ENCODE measurements around the gene ADGRL3. TPM values are rescaled to one million over a fixed set of nuclear protein-coding genes. Genes with fewer than 3 reads are reported as not detected.
A peak's percentile ranks its signal among the peaks of the same experiment; 100 is the strongest.
"Not testable (repeated sequence)": the region's sequence is repeated elsewhere in the genome, so short reads cannot be mapped to it uniquely, and the experiment has no call there.

Gene ADGRL3
- total RNA-seq, 2 experiments from 2014 or later: not detected

DNA sequence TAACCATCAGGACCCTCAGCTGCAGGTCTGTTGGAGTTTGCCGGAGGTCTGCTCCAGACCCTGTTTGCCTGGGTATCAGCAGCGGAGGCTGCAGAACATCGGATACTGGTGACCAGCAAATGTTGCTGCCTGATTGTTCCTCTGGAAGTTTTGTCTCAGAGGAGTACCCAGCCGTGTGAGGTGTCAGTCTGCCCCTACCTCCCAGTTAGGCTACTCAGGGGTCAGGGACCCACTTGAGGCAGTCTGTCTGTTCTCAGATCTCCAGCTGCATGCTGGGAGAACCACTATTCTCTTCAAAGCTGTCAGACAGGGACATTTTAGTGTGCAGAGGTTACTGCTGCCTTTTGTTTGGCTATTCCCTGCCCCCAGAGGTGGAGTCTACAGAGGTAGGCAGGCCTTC lies 559.8 kb downstream of the ADGRL3 start:
- DNase-seq; H3K27ac Mint-ChIP-seq; H3K4me1 Mint-ChIP-seq; H3K4me3 Mint-ChIP-seq; POLR2A ChIA-PET; H3K9me3 Mint-ChIP-seq (ENCODE audit: low read depth); H3K27me3 Mint-ChIP-seq; H3K36me3 Mint-ChIP-seq (ENCODE audit: low read depth); ATAC-seq; intact Hi-C loops (cut with DNase I, micrococcal nuclease): not testable (repeated sequence)
- CTCF ChIA-PET: interaction anchor here (1.0 kb wide), 1 partner anchor 18 kb away, joined by 3 read pairs; no protein-coding TSS in a partner anchor

DNA sequence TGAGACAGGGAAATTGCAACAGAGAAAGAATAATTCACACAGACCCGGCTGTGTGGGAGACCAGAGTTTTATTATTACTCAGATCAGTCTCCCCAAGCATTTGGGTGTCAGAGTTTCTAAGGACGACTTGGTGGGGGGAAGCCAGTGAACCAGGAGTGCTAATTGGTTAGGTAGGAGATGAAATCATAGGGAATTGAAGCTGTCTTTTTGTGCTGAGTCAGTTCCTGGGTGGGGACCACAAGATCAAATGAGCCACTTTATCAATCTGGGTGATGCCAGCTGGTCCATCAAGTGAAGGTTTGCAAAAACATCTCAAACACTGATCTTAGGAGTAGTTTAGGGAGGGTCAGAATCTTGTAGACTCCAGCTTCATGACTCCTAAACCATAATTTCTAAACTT lies 560.7 kb downstream of the ADGRL3 start:
- ChIA-PET POLR2A (no interaction called here), CTCF (interaction anchor here (1.0 kb wide), 1 partner anchor 19 kb away, joined by 3 read pairs; no protein-coding TSS in a partner anchor)
- intact Hi-C loops (cut with DNase I, micrococcal nuclease): no loop called here
- peaks cover 3% of the 10 kb centered on the region for H3K9me3 Mint-ChIP-seq (ENCODE audit: low read depth)
- H3K27me3 Mint-ChIP-seq: no peaks in the 10 kb centered on the region
- H3K4me3 Mint-ChIP-seq: no peak overlapping the region
- no peak overlapping the region for H3K27ac Mint-ChIP-seq
- no peaks in the 10 kb centered on the region for H3K4me1 Mint-ChIP-seq
- no peaks in the 10 kb centered on the region for H3K36me3 Mint-ChIP-seq (ENCODE audit: low read depth)
- DNase-seq: no peak
- ATAC-seq: no peak

DNA sequence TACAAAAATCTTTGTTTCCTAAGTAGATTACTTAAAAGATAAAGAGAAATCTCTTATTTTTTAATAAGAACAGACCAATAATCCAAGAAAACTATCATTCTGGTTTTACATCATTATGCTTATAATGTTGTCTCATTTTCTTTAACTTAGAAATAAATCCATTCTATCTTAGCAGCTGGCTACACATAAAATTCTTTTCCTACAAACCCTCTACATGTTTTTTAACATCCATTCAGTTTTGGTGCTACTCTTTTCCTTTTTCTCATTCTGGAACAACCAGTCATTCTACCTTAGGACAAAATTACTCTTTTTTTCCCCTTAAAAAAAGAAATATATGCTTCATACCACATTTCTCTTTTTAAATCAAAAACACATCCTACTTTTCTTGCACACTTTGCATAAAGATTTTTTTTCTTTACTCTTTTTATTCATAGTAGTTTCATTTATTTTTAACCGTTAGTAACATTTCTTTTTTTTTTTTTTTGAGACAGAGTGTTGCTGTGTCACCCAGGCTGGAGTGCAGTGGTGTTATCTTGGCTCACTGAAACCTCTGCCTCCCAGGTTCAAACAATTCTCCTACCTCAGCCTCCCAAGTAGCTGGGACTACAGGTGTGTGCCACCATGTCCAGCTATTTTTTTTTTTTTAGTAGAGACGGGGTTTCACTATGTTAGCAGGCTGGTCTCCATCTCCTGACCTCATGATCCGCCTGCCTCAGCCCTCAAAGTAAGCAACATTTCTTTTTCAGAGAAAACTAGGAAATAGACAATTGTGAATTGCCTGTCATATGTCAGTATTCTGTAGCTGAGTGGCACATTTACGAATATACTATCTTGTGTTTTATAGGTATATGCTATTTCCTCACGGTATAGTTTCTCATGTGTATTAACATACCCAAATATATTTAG lies 562.8 kb downstream of the ADGRL3 start:
- intact Hi-C loops (cut with DNase I, micrococcal nuclease): no loop called here
- H3K27me3 Mint-ChIP-seq: no peaks in the 10 kb centered on the region
- ChIA-PET CTCF (interaction anchor here (0.6 kb wide), 1 partner anchor 342 kb away, joined by 4 read pairs; no protein-coding TSS in a partner anchor), POLR2A (no interaction called here)
- no peaks in the 10 kb centered on the region for H3K4me1 Mint-ChIP-seq
- DNase-seq (no peak), ATAC-seq (no peak)
- no peaks in the 10 kb centered on the region for H3K36me3 Mint-ChIP-seq (ENCODE audit: low read depth)
- H3K27ac Mint-ChIP-seq: no peak overlapping the region
- H3K4me3 Mint-ChIP-seq: no peak overlapping the region
- H3K9me3 Mint-ChIP-seq (ENCODE audit: low read depth): peaks cover 3% of the 10 kb centered on the region

DNA sequence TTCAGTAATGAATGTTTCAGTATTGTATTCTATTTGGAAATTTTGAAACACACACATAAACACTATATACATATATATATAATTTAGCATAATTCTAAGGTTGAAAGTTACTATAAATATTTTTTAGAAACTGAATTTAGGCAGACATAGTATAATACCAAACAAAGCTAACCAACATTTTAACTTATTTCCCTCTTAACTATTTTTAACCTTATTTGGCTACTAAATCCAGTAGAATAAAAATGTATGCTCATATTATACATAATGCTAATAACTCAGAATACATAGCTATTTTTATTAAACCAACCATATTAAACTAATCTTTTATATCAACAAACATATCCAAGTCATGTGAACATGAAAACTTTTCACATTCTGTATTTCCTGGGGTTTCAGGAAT lies 563.6 kb downstream of the ADGRL3 start:
- peaks cover 3% of the 10 kb centered on the region for H3K9me3 Mint-ChIP-seq (ENCODE audit: low read depth)
- no peak for ATAC-seq
- POLR2A ChIA-PET: no interaction called here
- H3K4me3 Mint-ChIP-seq: no peak overlapping the region
- CTCF ChIA-PET: interaction anchor here (0.6 kb wide), 1 partner anchor 343 kb away, joined by 4 read pairs; no protein-coding TSS in a partner anchor
- no peaks in the 10 kb centered on the region for H3K36me3 Mint-ChIP-seq (ENCODE audit: low read depth)
- no peak overlapping the region for H3K27ac Mint-ChIP-seq
- no peaks in the 10 kb centered on the region for H3K27me3 Mint-ChIP-seq
- H3K4me1 Mint-ChIP-seq: no peaks in the 10 kb centered on the region
- intact Hi-C loops (cut with DNase I, micrococcal nuclease): no loop called here
- DNase-seq: no peak

DNA sequence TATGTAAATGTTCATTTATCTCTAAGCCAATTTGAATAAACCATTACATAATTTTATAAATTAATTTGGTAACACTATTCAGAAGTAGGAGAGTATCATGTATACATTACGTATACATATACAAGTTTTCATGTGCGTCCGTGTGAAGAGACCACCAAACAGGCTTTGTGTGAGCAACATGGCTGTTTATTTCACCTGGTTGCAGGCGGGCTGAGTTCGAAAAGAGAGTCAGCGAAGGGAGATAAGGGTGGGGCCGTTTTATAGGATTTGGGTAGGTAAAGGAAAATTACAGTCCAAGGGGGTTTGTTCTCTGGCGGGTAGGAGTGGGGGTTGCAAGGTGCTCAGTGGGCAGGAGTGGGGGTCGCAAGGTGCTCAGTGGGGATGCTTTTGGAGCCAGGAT lies 564.0 kb downstream of the ADGRL3 start:
- H3K4me3 Mint-ChIP-seq; intact Hi-C loops (cut with DNase I, micrococcal nuclease); H3K9me3 Mint-ChIP-seq (ENCODE audit: low read depth); H3K27ac Mint-ChIP-seq; H3K27me3 Mint-ChIP-seq; H3K36me3 Mint-ChIP-seq (ENCODE audit: low read depth); H3K4me1 Mint-ChIP-seq; ATAC-seq; POLR2A ChIA-PET; CTCF ChIA-PET; DNase-seq: not testable (repeated sequence)

DNA sequence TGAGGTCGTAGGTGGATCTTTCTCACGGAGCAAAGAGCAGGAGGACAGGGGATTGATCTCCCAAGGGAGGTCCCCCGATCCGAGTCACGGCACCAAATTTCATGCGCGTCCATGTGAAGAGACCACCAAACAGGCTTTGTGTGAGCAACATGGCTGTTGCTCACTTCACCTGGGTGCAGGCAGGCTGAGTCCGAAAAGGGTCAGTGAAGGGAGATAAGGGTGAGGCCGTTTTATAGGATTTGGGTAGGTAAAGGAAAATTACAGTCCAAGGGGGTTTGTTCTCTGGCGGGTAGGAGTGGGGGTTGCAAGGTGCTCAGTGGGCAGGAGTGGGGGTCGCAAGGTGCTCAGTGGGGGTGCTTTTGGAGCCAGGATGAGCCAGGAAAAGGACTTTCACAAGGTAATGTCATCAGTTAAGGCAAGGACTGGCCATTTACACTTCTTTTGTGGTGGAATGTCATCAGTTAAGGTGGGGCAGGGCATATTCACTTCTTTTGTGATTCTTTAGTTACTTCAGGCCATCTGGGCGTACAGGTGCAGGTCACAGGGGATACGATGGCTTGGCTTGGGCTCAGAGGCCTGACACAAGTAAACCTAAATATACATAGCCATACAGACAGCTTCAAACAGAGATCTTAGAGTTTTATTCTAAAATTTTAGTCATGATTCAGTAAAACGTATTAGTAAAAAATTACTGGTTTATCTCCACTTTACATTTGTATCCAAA lies 569.5 kb downstream of the ADGRL3 start:
- DNase-seq; CTCF ChIA-PET; H3K4me3 Mint-ChIP-seq; H3K27me3 Mint-ChIP-seq; POLR2A ChIA-PET; H3K9me3 Mint-ChIP-seq (ENCODE audit: low read depth); intact Hi-C loops (cut with DNase I, micrococcal nuclease); H3K36me3 Mint-ChIP-seq (ENCODE audit: low read depth); H3K27ac Mint-ChIP-seq; H3K4me1 Mint-ChIP-seq; ATAC-seq: not testable (repeated sequence)

DNA sequence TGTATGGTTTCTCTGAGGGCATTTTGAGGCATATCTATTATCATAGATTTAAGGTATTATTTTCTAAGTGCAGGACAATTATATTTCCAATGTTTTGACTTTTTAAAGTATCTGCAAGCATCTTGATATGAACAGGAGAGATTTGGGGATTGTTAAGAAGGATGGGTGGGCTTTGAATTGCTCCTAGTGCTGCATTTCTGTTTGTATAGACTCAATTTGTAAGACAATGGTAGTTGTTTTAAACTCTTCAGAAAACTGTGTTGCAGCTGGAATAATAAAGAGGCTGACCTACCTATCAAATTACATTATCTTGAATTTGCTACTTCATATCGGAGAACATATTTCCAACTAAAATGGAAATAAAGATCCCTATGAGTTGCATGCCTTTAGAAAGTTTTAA lies 570.3 kb downstream of the ADGRL3 start:
- intact Hi-C loops (cut with DNase I, micrococcal nuclease): no loop called here
- H3K36me3 Mint-ChIP-seq (ENCODE audit: low read depth): no peaks in the 10 kb centered on the region
- CTCF ChIA-PET: no interaction called here

DNA sequence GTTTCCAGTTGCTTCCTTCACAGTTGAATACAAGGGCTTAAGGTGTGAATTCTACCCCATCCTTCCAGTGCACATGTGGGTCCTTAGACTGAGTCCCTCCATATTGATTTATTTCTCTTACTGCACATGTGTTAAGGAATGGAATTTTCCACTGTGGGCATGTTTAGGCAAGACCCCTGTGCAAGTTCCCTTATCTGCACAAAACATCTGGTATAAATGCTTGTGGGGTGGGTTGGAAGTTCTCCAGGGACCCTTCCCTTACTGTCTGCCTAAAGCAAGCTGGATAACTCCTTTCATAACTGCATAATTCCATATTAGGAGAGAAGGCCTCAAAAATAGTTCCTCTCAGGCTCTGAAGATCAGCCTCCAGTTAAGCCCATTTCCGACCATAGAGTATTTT lies 570.9 kb downstream of the ADGRL3 start:
- ATAC-seq (no peak), DNase-seq (no peak)
- intact Hi-C loops (cut with DNase I, micrococcal nuclease): no loop called here
- Mint-ChIP-seq H3K27me3 (no peaks in the 10 kb centered on the region), H3K9me3 (ENCODE audit: low read depth) (peaks cover 13% of the 10 kb centered on the region), H3K36me3 (ENCODE audit: low read depth) (no peaks in the 10 kb centered on the region), H3K27ac (no peak overlapping the region), H3K4me3 (no peak overlapping the region), H3K4me1 (no peaks in the 10 kb centered on the region)
- POLR2A ChIA-PET: no interaction called here
- CTCF ChIA-PET: no interaction called here

More for the DNA sequence above, 570.3 kb downstream of the ADGRL3 start:
- no peaks in the 10 kb centered on the region for H3K27me3 Mint-ChIP-seq
- H3K9me3 Mint-ChIP-seq (ENCODE audit: low read depth): peaks cover 11% of the 10 kb centered on the region
- POLR2A ChIA-PET: no interaction called here
- H3K4me1 Mint-ChIP-seq: no peaks in the 10 kb centered on the region
- no peak overlapping the region for H3K27ac Mint-ChIP-seq
- DNase-seq (no peak), ATAC-seq (no peak)
- H3K4me3 Mint-ChIP-seq: no peak overlapping the region

DNA sequence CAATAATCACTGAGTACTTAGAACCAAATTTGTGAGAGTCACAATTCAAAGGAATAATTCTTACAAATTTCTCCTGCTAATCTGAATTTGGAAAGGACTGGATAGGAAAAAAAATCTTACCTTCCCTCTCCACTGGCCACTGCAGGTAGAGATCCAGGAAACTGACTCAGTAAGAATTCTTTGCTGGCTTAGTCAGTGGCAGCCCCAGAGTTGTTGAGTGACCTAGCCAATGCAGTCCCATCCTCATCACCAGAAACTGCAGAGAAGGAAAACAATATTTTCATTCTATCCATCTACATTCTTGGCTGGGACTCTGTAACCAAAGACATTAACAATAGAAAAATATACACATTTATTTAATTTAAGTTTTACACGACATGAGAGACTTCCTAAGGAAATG lies 572.0 kb downstream of the ADGRL3 start:
- ChIA-PET POLR2A (no interaction called here), CTCF (interaction anchor here (0.6 to 0.7 kb wide), 2 partner anchors 59 to 644 kb away, joined by 3 read pairs; no protein-coding TSS in a partner anchor)
- no peak overlapping the region for H3K4me3 Mint-ChIP-seq
- no peak overlapping the region for H3K27ac Mint-ChIP-seq
- ATAC-seq (no peak), DNase-seq (no peak)
- no peaks in the 10 kb centered on the region for H3K27me3 Mint-ChIP-seq
- H3K4me1 Mint-ChIP-seq: no peaks in the 10 kb centered on the region
- no peaks in the 10 kb centered on the region for H3K36me3 Mint-ChIP-seq (ENCODE audit: low read depth)
- intact Hi-C loops (cut with DNase I, micrococcal nuclease): no loop called here
- H3K9me3 Mint-ChIP-seq (ENCODE audit: low read depth): peaks cover 13% of the 10 kb centered on the region

DNA sequence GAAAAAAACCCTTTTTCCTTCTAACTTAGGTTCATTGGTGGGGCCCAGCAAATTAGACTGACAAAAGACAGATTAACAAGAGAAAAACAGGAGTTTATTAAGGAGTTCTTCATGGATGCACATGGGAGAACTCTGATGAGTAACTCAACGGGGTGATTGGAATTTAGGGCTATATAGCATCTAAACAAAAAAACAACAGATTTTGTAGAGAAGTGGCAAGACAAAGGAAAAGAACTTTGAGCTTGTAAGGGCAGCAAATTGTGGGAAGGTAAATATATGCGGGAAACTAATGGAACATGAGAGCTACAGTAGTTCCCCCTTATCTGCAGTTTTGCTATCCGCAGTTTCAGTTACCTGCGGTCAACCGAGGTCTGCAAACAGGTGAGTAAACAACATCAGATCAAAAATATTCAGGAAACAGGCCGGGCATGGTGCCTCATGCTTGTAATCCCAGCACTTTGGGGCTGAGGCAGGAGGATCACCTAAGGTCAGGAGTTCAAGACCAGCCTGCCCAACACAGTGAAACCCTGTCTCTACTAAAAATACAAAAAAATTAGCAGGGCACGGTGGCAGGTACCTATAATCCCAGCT lies 573.6 kb downstream of the ADGRL3 start:
- Mint-ChIP-seq H3K36me3 (ENCODE audit: low read depth) (no peaks in the 10 kb centered on the region), H3K27me3 (no peaks in the 10 kb centered on the region), H3K9me3 (ENCODE audit: low read depth) (peaks cover 17% of the 10 kb centered on the region), H3K4me3 (no peak overlapping the region), H3K27ac (no peak overlapping the region), H3K4me1 (no peaks in the 10 kb centered on the region)
- intact Hi-C loops (cut with DNase I, micrococcal nuclease): no loop called here
- DNase-seq (no peak), ATAC-seq (no peak)
- CTCF ChIA-PET: no interaction called here
- POLR2A ChIA-PET: no interaction called here

DNA sequence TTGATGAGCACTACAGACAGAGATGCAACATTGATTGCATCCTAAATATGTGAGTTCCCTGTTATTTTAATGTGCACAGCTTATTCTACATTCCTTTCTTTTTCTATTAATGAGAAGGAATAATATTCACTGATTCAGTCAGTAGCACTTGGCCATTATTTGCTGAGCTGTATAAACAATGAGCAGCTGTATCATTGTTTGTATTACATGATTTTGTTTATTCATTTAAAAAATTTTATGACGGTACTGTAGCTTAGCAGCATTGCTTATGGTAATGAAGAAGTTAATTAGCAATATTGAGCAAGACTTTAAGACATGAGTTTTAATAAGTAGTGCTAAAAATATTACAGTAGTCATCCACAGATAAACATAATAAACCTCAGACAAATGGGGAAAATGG lies 582.0 kb downstream of the ADGRL3 start:
- ChIA-PET CTCF (no interaction called here), POLR2A (no interaction called here)
- Mint-ChIP-seq H3K4me1 (no peaks in the 10 kb centered on the region), H3K9me3 (ENCODE audit: low read depth) (peaks cover 8% of the 10 kb centered on the region), H3K36me3 (ENCODE audit: low read depth) (no peaks in the 10 kb centered on the region), H3K27me3 (no peaks in the 10 kb centered on the region), H3K27ac (no peak overlapping the region), H3K4me3 (no peak overlapping the region)
- no peak for DNase-seq
- ATAC-seq: no peak
- intact Hi-C loops (cut with DNase I, micrococcal nuclease): no loop called here

DNA sequence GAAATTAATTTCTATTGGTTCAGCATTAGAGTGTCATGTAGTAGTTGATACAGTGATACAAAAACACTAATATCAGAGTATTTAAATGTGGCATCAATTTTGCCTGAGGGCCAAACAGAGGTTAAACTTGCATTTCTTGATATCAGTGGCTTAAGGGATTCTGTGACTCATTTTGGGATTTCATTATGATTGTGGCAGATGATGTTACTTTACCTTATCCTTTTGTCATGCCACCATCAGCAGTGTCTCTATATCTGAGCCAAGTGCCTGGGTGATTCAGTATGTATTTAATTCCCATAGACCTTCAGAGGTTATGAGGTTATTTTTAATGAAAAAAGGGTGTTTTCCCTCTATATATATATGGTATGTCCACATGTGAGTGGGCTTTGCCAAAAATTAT lies 582.9 kb downstream of the ADGRL3 start:
- ATAC-seq (peak; percentile 42), DNase-seq (no peak)
- H3K4me1 Mint-ChIP-seq: no peaks in the 10 kb centered on the region
- H3K27ac Mint-ChIP-seq: no peak overlapping the region
- H3K9me3 Mint-ChIP-seq (ENCODE audit: low read depth): peaks cover 4% of the 10 kb centered on the region
- CTCF ChIA-PET: no interaction called here
- POLR2A ChIA-PET: no interaction called here
- no peak overlapping the region for H3K4me3 Mint-ChIP-seq
- intact Hi-C loops (cut with DNase I, micrococcal nuclease): no loop called here
- H3K27me3 Mint-ChIP-seq: no peaks in the 10 kb centered on the region
- no peaks in the 10 kb centered on the region for H3K36me3 Mint-ChIP-seq (ENCODE audit: low read depth)
